Stimulated activated CD4-positive, alpha-beta T cell treated with anti-CD3 and anti-CD28 coated beads, Interleukin-1b, Interleukin-23, amount 100 ng/mL, for 1 hour (primary cell): ENCODE data around the gene DDX31.

Source experiments
- DNase-seq, 2 donors: peaks; one replicate each; pipeline ENCODE4 v3.0.0-alpha.2; 2020; ENCODE audit warnings: low read depth in 2 of 2

Gene DDX31

GRCh38 chr9:132595319-132595718, 74.5 kb downstream of the DDX31 start:
- no peak for DNase-seq

GRCh38 chr9:132594412-132594811, 75.4 kb downstream of the DDX31 start:
- no peak for DNase-seq

- DNase-seq = no peak
These were observed 77.3 kb downstream of the DDX31 start for GRCh38 chr9:132592451-132592850.

- DNase-seq = no peak
These were observed 78.0 kb downstream of the DDX31 start for GRCh38 chr9:132591751-132592314.

- DNase-seq = no peak
These were observed 78.5 kb downstream of the DDX31 start for GRCh38 chr9:132591244-132591643.

- DNase-seq = no peak
These were observed 79.2 kb downstream of the DDX31 start for GRCh38 chr9:132590318-132591182.

- no peak for DNase-seq
These were observed 79.8 kb downstream of the DDX31 start for GRCh38 chr9:132590037-132590317.

- no peak for DNase-seq
These were observed 80.4 kb downstream of the DDX31 start for GRCh38 chr9:132589148-132590036.

GRCh38 chr9:132588501-132589147, 81.2 kb downstream of the DDX31 start:
- DNase-seq = no peak

GRCh38 chr9:132588098-132588497, 81.7 kb downstream of the DDX31 start:
- DNase-seq = no peak

- DNase-seq = no peak
These were observed 82.2 kb downstream of the DDX31 start for GRCh38 chr9:132587592-132587955.

GRCh38 chr9:132586830-132587591, 82.8 kb downstream of the DDX31 start:
- DNase-seq = no peak

- DNase-seq = no peak
These were observed 83.6 kb downstream of the DDX31 start for GRCh38 chr9:132585954-132586829.

- no peak for DNase-seq
These were observed 84.9 kb downstream of the DDX31 start for GRCh38 chr9:132584601-132585560.

- no peak for DNase-seq
These were observed 86.0 kb downstream of the DDX31 start for GRCh38 chr9:132583584-132584304.

GRCh38 chr9:132582786-132583583, 86.8 kb downstream of the DDX31 start:
- DNase-seq = no peak

- DNase-seq = no peak
These were observed 87.5 kb downstream of the DDX31 start, which contains the start of gene BARHL1 for GRCh38 chr9:132582276-132582785. TSS of gene BARHL1 (plus strand) at chr9:132582606. CDS start at chr9:132582798, 192 bp downstream.
